ENCODE results near the gene TMED9.

- TF ChIP-seq CTCF (IDR thresholded peaks at IDR 0.05): no peak
- TF ChIP-seq POLR2A (IDR thresholded peaks at IDR 0.05): no peak
Measured at GRCh38 chr5:177547736-177548135, 44.3 kb upstream of the TMED9 start.

Data from thyroid gland (tissue), 4 donors.